Natural killer cell (primary cell): ENCODE measurements around the gene F11. TPM values are rescaled to one million over a fixed set of nuclear protein-coding genes. Genes with fewer than 3 reads are reported as not detected.
"Not testable (repeated sequence)": the region's sequence is repeated elsewhere in the genome, so short reads cannot be mapped to it uniquely, and the experiment has no call there.

Source experiments
- ATAC-seq, 3 donors: fragments of 150-1000 bp in 2 of 3; fragments of 200-7000 bp in 1 of 3; cut with Tn5 transposase; 1 replicate in 1 of 3; 2 replicates in 2 of 3; pipeline ENCODE4 v1.10.0; 2021; ENCODE audit warnings: mild to moderate bottlenecking in 2 of 3, moderate library complexity in 2 of 3
- DNase-seq, 2 donors: peaks; one replicate each; pipeline versions ENCODE4 v3.0.0 to v3.0.0-alpha.2; 2013 to 2021; ENCODE audit warnings: mixed read lengths in 1 of 2
- H3K27ac ChIP-seq: one replicate; pipeline ENCODE4 v1.5.1; 2013; ENCODE audit warnings: mild to moderate bottlenecking, low read length
- H3K27me3 ChIP-seq: one replicate; pipeline ENCODE4 v1.6.1; 2013; ENCODE audit warnings: low read length; ENCODE audit not compliant: control insufficient read depth, insufficient read depth
- H3K36me3 ChIP-seq: one replicate; pipeline ENCODE4 v1.6.1; 2013; ENCODE audit warnings: low read length; ENCODE audit not compliant: control insufficient read depth, insufficient read depth
- H3K4me1 ChIP-seq: one replicate; pipeline ENCODE4 v1.6.1; 2013; ENCODE audit warnings: low read length; ENCODE audit not compliant: control insufficient read depth, insufficient read depth
- H3K4me3 ChIP-seq: one replicate; pipeline ENCODE4 v1.5.1; 2013; ENCODE audit warnings: low read length
- H3K9me3 ChIP-seq: one replicate; pipeline ENCODE4 v1.6.1; 2013; ENCODE audit warnings: low read length; ENCODE audit not compliant: control insufficient read depth, insufficient read depth
- H3K27ac Mint-ChIP-seq, 2 donors: one replicate each; pipeline ENCODE4 v1.8.0; 2022; ENCODE audit warnings: mild to moderate bottlenecking in 2 of 2, mixed read lengths in 2 of 2, moderate library complexity in 1 of 2
- H3K27me3 Mint-ChIP-seq, 2 donors: one replicate each; pipeline ENCODE4 v1.8.0; 2022; ENCODE audit warnings: low read depth in 2 of 2, mixed read lengths in 2 of 2
- H3K36me3 Mint-ChIP-seq: one replicate; pipeline ENCODE4 v1.8.0; 2022; ENCODE audit warnings: mixed read lengths
- H3K4me1 Mint-ChIP-seq, 2 donors: one replicate each; pipeline ENCODE4 v1.8.0; 2022; ENCODE audit warnings: mixed read lengths in 2 of 2
- H3K4me3 Mint-ChIP-seq: one replicate; pipeline ENCODE4 v1.8.0; 2022; ENCODE audit warnings: mild to moderate bottlenecking, moderate library complexity, mixed read lengths
- H3K9me3 Mint-ChIP-seq, 2 donors: one replicate each; pipeline ENCODE4 v1.8.0; 2022; ENCODE audit warnings: mixed read lengths in 2 of 2
- CTCF ChIP-seq: fragments of 200-600 bp; IDR thresholded peaks from one replicate; pipeline ENCODE4 v1.8.0; 2022; ENCODE audit warnings: antibody characterized with exemption
- WGBS: methylation state at CpG from one replicate; pipeline ENCODE4 v1.1.7; 2013; ENCODE audit warnings: missing lambda C conversion rate; ENCODE audit not compliant: insufficient coverage; 5-methylcytosine and 5-hydroxymethylcytosine counted together
- intact Hi-C: fragments of 100-400 bp; cut with micrococcal nuclease; formaldehyde crosslinking; loops from one replicate; pipeline ENCODE4 v1.14.2; 2022
- total RNA-seq, 4 donors: library from RNA; stranded (reverse); fragments of 120-200 nt in 1 of 4; gene quantifications; one replicate each; pipeline versions ENCODE4 v1.2.3 to v1.2.4, GENCODE V29; 2013 to 2022

F11 gene
- total RNA-seq, 3 donors from 2014 or later (not counting 1 experiment from before 2014, with no cell fraction given): 0.68 to 1.1 TPM; not detected in 1

DNA sequence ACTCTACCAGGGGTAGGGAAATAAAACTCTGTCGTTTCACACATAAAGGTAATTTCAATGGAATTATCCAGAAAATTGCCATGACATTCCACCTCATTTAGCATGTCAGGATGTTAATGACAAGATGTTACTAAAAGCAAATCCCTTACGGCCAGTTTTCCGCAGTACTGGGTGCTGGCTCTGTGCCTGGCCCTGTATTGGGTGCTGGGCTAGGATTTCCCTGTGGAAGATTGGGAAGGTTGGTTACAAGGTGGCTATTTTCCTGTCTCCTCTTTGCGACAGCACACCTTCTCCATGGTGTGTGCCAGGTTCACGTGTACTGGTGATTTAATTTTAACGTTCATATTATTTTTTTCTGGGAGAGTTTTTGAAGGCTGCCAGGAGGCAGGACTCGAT, 25.5 kb upstream of the F11 start:
- 87% methylated on average over 7 of the region's 7 CpGs for WGBS
- no peaks in the 10 kb centered on the region for H3K36me3 Mint-ChIP-seq
- no peaks in the 10 kb centered on the region for H3K27me3 Mint-ChIP-seq
- no peak overlapping the region for H3K4me3 ChIP-seq
- H3K9me3 ChIP-seq: no peaks in the 10 kb centered on the region
- ATAC-seq (no peak), DNase-seq (no peak)
- no peaks in the 10 kb centered on the region for H3K36me3 ChIP-seq
- no peaks in the 10 kb centered on the region for H3K9me3 Mint-ChIP-seq
- H3K27ac ChIP-seq: no peak overlapping the region
- no peaks in the 10 kb centered on the region for H3K4me1 ChIP-seq
- no peak overlapping the region for H3K27ac Mint-ChIP-seq
- no peak for TF ChIP-seq CTCF
- intact Hi-C loops: no loop called here
- H3K4me1 Mint-ChIP-seq: no peaks in the 10 kb centered on the region
- H3K27me3 ChIP-seq: no peaks in the 10 kb centered on the region
- no peak overlapping the region for H3K4me3 Mint-ChIP-seq

DNA sequence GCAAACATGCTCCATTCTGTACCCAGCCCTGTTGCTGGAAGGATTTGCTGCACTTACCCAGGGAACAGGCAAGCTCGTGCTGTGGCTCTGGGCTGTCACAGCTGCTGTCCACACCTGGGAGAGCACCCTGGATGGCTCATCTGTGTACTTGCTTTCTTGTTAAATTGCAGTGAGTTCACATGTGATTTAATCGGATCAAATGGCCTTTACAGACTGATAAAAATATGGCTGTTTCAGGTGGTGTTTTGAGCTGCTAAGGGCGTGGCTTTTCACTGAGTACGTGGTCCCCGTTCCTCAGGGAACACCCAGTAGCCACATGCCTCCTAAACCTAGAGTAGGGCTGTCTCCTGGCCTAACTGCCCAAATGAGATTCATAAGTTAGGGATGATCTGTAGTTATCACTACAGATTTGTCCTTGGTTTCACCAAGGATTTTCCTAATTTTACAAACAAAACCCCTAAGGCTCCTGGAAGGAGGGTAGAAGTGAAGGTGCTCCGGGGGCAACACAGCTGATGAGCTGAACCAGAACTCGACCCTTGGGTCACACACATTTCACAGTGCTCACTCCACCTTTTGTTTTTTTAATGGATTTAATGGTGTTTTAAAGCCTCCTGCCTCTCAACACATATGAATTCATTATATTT, 25.0 kb upstream of the F11 start:
- WGBS: 80% methylated on average over 5 of the region's 7 CpGs
- Mint-ChIP-seq H3K4me3 (no peak overlapping the region), H3K36me3 (no peaks in the 10 kb centered on the region), H3K27ac (no peak overlapping the region), H3K9me3 (peaks cover 0 to 1% of the 10 kb centered on the region in 2 donors), H3K4me1 (no peaks in the 10 kb centered on the region), H3K27me3 (no peaks in the 10 kb centered on the region)
- Histone ChIP-seq H3K36me3 (no peaks in the 10 kb centered on the region), H3K4me3 (no peak overlapping the region), H3K4me1 (no peaks in the 10 kb centered on the region), H3K9me3 (no peaks in the 10 kb centered on the region), H3K27ac (no peak overlapping the region), H3K27me3 (no peaks in the 10 kb centered on the region)
- intact Hi-C loops: no loop called here
- ATAC-seq (no peak), DNase-seq (no peak)
- no peak for TF ChIP-seq CTCF

- ATAC-seq: no peak
These were observed 24.4 kb upstream of the F11 start for GRCh38 chr4:186241616-186242015.

DNA sequence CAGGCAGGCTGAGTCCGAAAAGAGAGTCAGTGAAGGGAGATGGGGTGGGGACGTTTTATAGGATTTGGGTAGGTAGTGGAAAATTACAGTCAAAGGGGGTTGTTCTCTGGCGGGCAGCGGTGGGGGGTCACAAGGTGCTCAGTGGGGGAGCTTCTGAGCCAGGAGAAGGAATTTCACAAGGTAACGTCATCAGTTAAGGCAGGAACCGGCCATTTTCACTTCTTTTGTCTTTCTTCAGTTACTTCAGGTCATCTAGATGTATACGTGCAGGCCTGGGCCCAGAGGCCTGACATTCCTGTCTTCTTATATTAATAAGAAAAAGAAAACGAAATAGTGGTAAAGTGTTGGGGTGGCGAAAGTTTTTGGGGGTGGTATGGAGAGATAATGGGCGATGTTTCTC, 24.0 kb upstream of the F11 start:
- intact Hi-C loops: not testable (repeated sequence)

More at GRCh38 chr4:186241616-186242015, 24.4 kb upstream of the F11 start:
- H3K9me3 Mint-ChIP-seq: peaks cover 0 to 5% of the 10 kb centered on the region in 2 donors
- 86% methylated on average over 4 of the region's 4 CpGs for WGBS
- H3K27me3 Mint-ChIP-seq: no peaks in the 10 kb centered on the region
- no peaks in the 10 kb centered on the region for H3K36me3 Mint-ChIP-seq
- intact Hi-C loops: no loop called here
- H3K36me3 ChIP-seq: no peaks in the 10 kb centered on the region
- no peaks in the 10 kb centered on the region for H3K4me1 Mint-ChIP-seq
- no peak overlapping the region for H3K4me3 Mint-ChIP-seq
- no peak overlapping the region for H3K27ac Mint-ChIP-seq
- no peak for TF ChIP-seq CTCF
- no peak overlapping the region for H3K4me3 ChIP-seq
- no peaks in the 10 kb centered on the region for H3K9me3 ChIP-seq
- no peaks in the 10 kb centered on the region for H3K27me3 ChIP-seq
- no peaks in the 10 kb centered on the region for H3K4me1 ChIP-seq
- no peak overlapping the region for H3K27ac ChIP-seq
- DNase-seq: no peak

More for the DNA sequence above, 24.0 kb upstream of the F11 start:
- not testable (repeated sequence) for H3K4me3 ChIP-seq, H3K27me3 Mint-ChIP-seq, H3K27ac Mint-ChIP-seq, H3K9me3 ChIP-seq, H3K4me1 Mint-ChIP-seq, DNase-seq, H3K4me3 Mint-ChIP-seq, H3K9me3 Mint-ChIP-seq, H3K36me3 Mint-ChIP-seq, ATAC-seq, H3K4me1 ChIP-seq, H3K36me3 ChIP-seq, H3K27ac ChIP-seq, H3K27me3 ChIP-seq
- 90% methylated on average over 9 of the region's 10 CpGs for WGBS
